GM23338 (cell line): ENCODE measurements around the gene SYT13. TPM values are rescaled to one million over a fixed set of nuclear protein-coding genes. Genes with fewer than 3 reads are reported as not detected.

ENCODE experiments used
- ATAC-seq: fragments of 200-7000 bp; cut with Tn5 transposase; 3 replicates; pipeline ENCODE4 v1.9.1; 2020
- DNase-seq: peaks from one replicate; pipeline ENCODE4 v3.0.0-alpha.2; 2015; ENCODE audit warnings: low spot score
- H2AFZ ChIP-seq: fragments of 200-600 bp; sonication (generic); 2 replicates; pipeline ENCODE4 v1.8.0; 2016; ENCODE audit warnings: antibody characterized with exemption, mild to moderate bottlenecking, moderate library complexity
- H3F3A ChIP-seq: fragments of 200-600 bp; sonication (generic); replicated peaks from 2 replicates; pipeline ENCODE4 v1.8.0; 2017; ENCODE audit warnings: antibody characterized with exemption, mixed run types, low read depth
- H3K27ac ChIP-seq: fragments of 200-600 bp; sonication (generic); 2 replicates; pipeline ENCODE4 v1.6.1; 2016; ENCODE audit warnings: low read depth
- H3K27me3 ChIP-seq: fragments of 200-600 bp; sonication (generic); 2 replicates; pipeline ENCODE4 v1.8.0; 2016; ENCODE audit warnings: mild to moderate bottlenecking, mixed run types, moderate library complexity; ENCODE audit not compliant: insufficient read depth
- H3K36me3 ChIP-seq: fragments of 200-600 bp; sonication (generic); 2 replicates; pipeline ENCODE4 v1.8.0; 2016; ENCODE audit warnings: mild to moderate bottlenecking; ENCODE audit not compliant: insufficient read depth
- H3K4me1 ChIP-seq: fragments of 200-600 bp; sonication (generic); 2 replicates; pipeline ENCODE4 v1.8.0; 2016; ENCODE audit warnings: mild to moderate bottlenecking, moderate library complexity; ENCODE audit not compliant: insufficient read depth
- H3K4me2 ChIP-seq: fragments of 200-600 bp; sonication (generic); 2 replicates; pipeline ENCODE4 v1.7.1; 2017; ENCODE audit warnings: mixed run types
- H3K4me3 ChIP-seq: fragments of 200-600 bp; sonication (generic); 2 replicates; pipeline ENCODE4 v1.6.1; 2016; ENCODE audit warnings: mixed run types
- H3K79me2 ChIP-seq: fragments of 200-600 bp; sonication (generic); replicated peaks from 2 replicates; pipeline ENCODE4 v1.8.0; 2017; ENCODE audit warnings: mild to moderate bottlenecking; ENCODE audit not compliant: insufficient read depth
- H3K9me2 ChIP-seq: fragments of 200-600 bp; sonication (generic); 2 replicates; pipeline ENCODE4 v1.8.0; 2017; ENCODE audit not compliant: insufficient read depth
- H4K20me1 ChIP-seq: fragments of 200-600 bp; sonication (generic); replicated peaks from 2 replicates; pipeline ENCODE4 v1.8.0; 2017; ENCODE audit warnings: mild to moderate bottlenecking; ENCODE audit not compliant: insufficient read depth
- H3K27ac Mint-ChIP-seq: 2 replicates; pipeline ENCODE4 v1.8.0; 2020; ENCODE audit warnings: inconsistent platforms, mild to moderate bottlenecking, moderate library complexity, mixed read lengths
- H3K27me3 Mint-ChIP-seq: 3 replicates; pipeline ENCODE4 v1.8.0; 2022; ENCODE audit warnings: low read depth, mild to moderate bottlenecking, moderate library complexity, mixed read lengths, inconsistent platforms; ENCODE audit not compliant: insufficient read depth, poor library complexity
- H3K36me3 Mint-ChIP-seq: 3 replicates; pipeline ENCODE4 v1.8.0; 2021; ENCODE audit warnings: low read depth, mild to moderate bottlenecking, inconsistent platforms, moderate library complexity, mixed read lengths
- H3K4me1 Mint-ChIP-seq: 3 replicates; pipeline ENCODE4 v1.8.0; 2020; ENCODE audit warnings: mild to moderate bottlenecking, inconsistent platforms, mixed read lengths
- H3K4me3 Mint-ChIP-seq: 3 replicates; pipeline ENCODE4 v1.8.0; 2021; ENCODE audit warnings: moderate library complexity, mild to moderate bottlenecking, inconsistent platforms, mixed read lengths
- H3K9me3 Mint-ChIP-seq: 3 replicates; pipeline ENCODE4 v1.8.0; 2020; ENCODE audit warnings: moderate library complexity, mild to moderate bottlenecking, inconsistent platforms, mixed read lengths
- CTCF ChIP-seq, 2 experiments: fragments of 200-600 bp in 1 of 2; sonication (generic) in 1 of 2; conservative IDR thresholded peaks; 2 replicates each; pipeline versions ENCODE4 v1.5.1 to v1.6.1; 2016 to 2017; ENCODE audit warnings: antibody characterized with exemption in 2 of 2, low read depth in 2 of 2, mild to moderate bottlenecking in 2 of 2, moderate library complexity in 1 of 2
- ETS1 ChIP-seq: IDR thresholded peaks from 2 replicates; pipeline ENCODE4 v1.6.1; 2016; ENCODE audit warnings: antibody characterized with exemption
- EZH2 ChIP-seq: fragments of 200-600 bp; sonication (generic); IDR thresholded peaks from one replicate; pipeline ENCODE4 v1.8.0; 2017; ENCODE audit warnings: antibody characterized with exemption, mild to moderate bottlenecking, low read depth; ENCODE audit not compliant: unreplicated experiment
- EZH2phosphoT487 ChIP-seq: fragments of 200-600 bp; sonication (generic); IDR thresholded peaks from one replicate; pipeline ENCODE4 v1.8.1; 2018; ENCODE audit warnings: antibody characterized with exemption; ENCODE audit not compliant: unreplicated experiment
- JUNB ChIP-seq: IDR thresholded peaks from one replicate; pipeline ENCODE4 v1.6.1; 2016; ENCODE audit warnings: antibody characterized with exemption; ENCODE audit not compliant: unreplicated experiment
- NANOG ChIP-seq: IDR thresholded peaks from 2 replicates; pipeline ENCODE4 v1.6.1; 2016; ENCODE audit warnings: antibody characterized with exemption, borderline replicate concordance
- POLR2AphosphoS5 ChIP-seq: IDR thresholded peaks from 2 replicates; pipeline ENCODE4 v1.6.1; 2016; ENCODE audit warnings: antibody characterized with exemption, low read depth
- STAT1 ChIP-seq: IDR thresholded peaks from one replicate; pipeline ENCODE4 v1.6.1; 2016; ENCODE audit warnings: antibody characterized with exemption; ENCODE audit not compliant: unreplicated experiment
- ZNF114 ChIP-seq: fragments of 250-450 bp; sonication (Bioruptor Pico); IDR thresholded peaks from 2 replicates; pipeline ENCODE4 v1.5.0; 2020; ENCODE audit warnings: mild to moderate bottlenecking, moderate library complexity
- ZNF331 ChIP-seq: fragments of 250-450 bp; sonication (Bioruptor Pico); IDR thresholded peaks from 2 replicates; pipeline ENCODE4 v1.5.0; 2020; ENCODE audit warnings: low read depth, mild to moderate bottlenecking, moderate library complexity
- ZNF462 ChIP-seq: fragments of 250-450 bp; sonication (Bioruptor Pico); IDR thresholded peaks from 2 replicates; pipeline ENCODE4 v1.5.0; 2020; ENCODE audit warnings: mild to moderate bottlenecking, moderate library complexity
- polyA plus RNA-seq: library from polyadenylated mRNA; unstranded; fragments of >200 nt; fragmentation: Nextera tagmentation; extraction: Ambion mirVana; gene quantifications from 2 replicates; pipeline ENCODE4 v1.2.1, GENCODE V29; 2016
- total RNA-seq: library from RNA; depleted of rRNA; stranded (reverse); fragments of >200 nt; shearing (Covaris generic); gene quantifications from 2 replicates; pipeline ENCODE4 v1.2.3, GENCODE V29; 2014

The SYT13 gene
- total and polyA plus RNA-seq, 2 experiments from 2014 or later, result 3.4 to 16.3 TPM

- Histone ChIP-seq H3K27ac (no peak overlapping the region), H3K36me3 (no peaks in the 10 kb centered on the region), H3K4me3 (no peak overlapping the region), H4K20me1 (peaks cover 3% of the 10 kb centered on the region; the same call in 1 of the 2 replicates), H3K4me2 (no peak overlapping the region), H3K4me1 (peaks cover 5% of the 10 kb centered on the region; the same call in 1 of the 2 replicates), H3K79me2 (no peaks in the 10 kb centered on the region), H3K9me2 (no peaks in the 10 kb centered on the region), H3K27me3 (peaks cover 3% of the 10 kb centered on the region; the same call in 1 of the 2 replicates), H2AFZ (0 out of 2 replicates have a peak overlapping the region, but pooled peaks have one; percentile 23), H3F3A (no peaks in the 10 kb centered on the region)
- Mint-ChIP-seq H3K9me3 (no peaks in the 10 kb centered on the region), H3K4me1 (peaks cover 7% of the 10 kb centered on the region; the same call in 2 of the 3 replicates), H3K27ac (no peak overlapping the region), H3K27me3 (peaks cover 18% of the 10 kb centered on the region), H3K4me3 (no peak overlapping the region), H3K36me3 (no peaks in the 10 kb centered on the region)
- TF ChIP-seq CTCF (conservative IDR thresholded peaks at IDR 0.05; ENCODE audit: low read depth in 2 of 2), result no peak
- no peak for TF ChIP-seq POLR2AphosphoS5
- no peak for TF ChIP-seq EZH2
- TF ChIP-seq STAT1, result no peak
- ATAC-seq, result no peak
- DNase-seq, result no peak
Observed at GRCh38 chr11:45290586-45290985, 4.4 kb upstream of the SYT13 start.

GRCh38 chr11:45289369-45289768 lies 3.2 kb upstream of the SYT13 start:
- Histone ChIP-seq H3K79me2 (no peaks in the 10 kb centered on the region), H3K4me1 (peaks cover 5% of the 10 kb centered on the region; the same call in 1 of the 2 replicates), H2AFZ (peak overlapping the region; percentile 32; the same call in 1 of the 2 replicates), H3K9me2 (no peaks in the 10 kb centered on the region), H3K27ac (no peak overlapping the region), H3K4me2 (no peak overlapping the region), H3K4me3 (no peak overlapping the region), H3K36me3 (no peaks in the 10 kb centered on the region), H3K27me3 (peaks cover 15% of the 10 kb centered on the region), H3F3A (no peaks in the 10 kb centered on the region), H4K20me1 (peaks cover 3% of the 10 kb centered on the region; the same call in 1 of the 2 replicates)
- Mint-ChIP-seq H3K4me1 (peaks cover 12% of the 10 kb centered on the region), H3K27me3 (peaks cover 25% of the 10 kb centered on the region), H3K27ac (no peak overlapping the region), H3K9me3 (no peaks in the 10 kb centered on the region), H3K4me3 (no peak overlapping the region), H3K36me3 (no peaks in the 10 kb centered on the region)
- ATAC-seq (no peak), DNase-seq (no peak)
- TF ChIP-seq ZNF331 (CRISPR knock-in tag) (no peak), EZH2phosphoT487 (no peak), ZNF462 (CRISPR knock-in tag) (no peak), ZNF114 (no peak), ETS1 (no peak), JUNB (no peak), CTCF (conservative IDR thresholded peaks at IDR 0.05; ENCODE audit: low read depth in 2 of 2) (no peak), NANOG (no peak)
